GM12891 (cell line): Measurements from ENCODE around the gene BDNF.

Experiments
- PAX5 ChIP-seq: IDR thresholded peaks from 2 replicates; pipeline ENCODE4 v1.6.1; 2011; ENCODE audit warnings: low read length, moderate library complexity, mild to moderate bottlenecking; ENCODE audit not compliant: insufficient read depth, severe bottlenecking
- POLR2A ChIP-seq: IDR thresholded peaks from 2 replicates; pipeline ENCODE4 v1.6.1; 2011; ENCODE audit warnings: low read depth, low read length, control low read depth
- POLR2AphosphoS5 ChIP-seq: IDR thresholded peaks from 2 replicates; pipeline ENCODE4 v1.6.1; 2011; ENCODE audit warnings: low read depth, low read length, control low read depth
- TAF1 ChIP-seq: IDR thresholded peaks from 2 replicates; pipeline ENCODE4 v1.6.1; 2011; ENCODE audit warnings: low read depth, low read length, control low read depth

GRCh38 chr11:27723687-27724086 lies 23.4 kb upstream of the BDNF start:
- TF ChIP-seq POLR2A: no peak
- no peak for TF ChIP-seq POLR2AphosphoS5
- TF ChIP-seq TAF1: no peak
- no peak for TF ChIP-seq PAX5
